ENCODE results near the gene PEX6. TPM values are rescaled to one million over a fixed set of nuclear protein-coding genes. Genes with fewer than 3 reads are reported as not detected.

The PEX6 gene
- total and polyA plus RNA-seq, 2 of the 13 experiments (the other 11 are each of a cell fraction or from before 2014, with no cell fraction given), result 5.1 to 6.7 TPM

- TF ChIP-seq HINFP (CRISPR knock-in tag; IDR thresholded peaks at IDR 0.05; ENCODE audit: low read depth), result peak; percentile 98
- no peak for TF ChIP-seq SMC3 (IDR thresholded peaks at IDR 0.05; ENCODE audit: low read length)
- peak; percentile 76 for TF ChIP-seq MIXL1 (CRISPR knock-in tag; IDR thresholded peaks at IDR 0.05)
- peak; percentile 96 for TF ChIP-seq ZSCAN31 (CRISPR knock-in tag; IDR thresholded peaks at IDR 0.05; ENCODE audit: low read depth)
- peak; percentile 91 for TF ChIP-seq ZNF251 (CRISPR knock-in tag; IDR thresholded peaks at IDR 0.05)
- no peak for TF ChIP-seq ZNF652 (CRISPR knock-in tag; IDR thresholded peaks at IDR 0.05; ENCODE audit: borderline replicate concordance, low read depth)
- TF ChIP-seq ZNF430 (CRISPR knock-in tag; IDR thresholded peaks at IDR 0.05), result peak; percentile 99
- TF ChIP-seq NCOA5 (CRISPR knock-in tag; IDR thresholded peaks at IDR 0.05), result no peak
- peak; percentile 59 for TF ChIP-seq AGO1 (IDR thresholded peaks at IDR 0.05; ENCODE audit: low read depth, low read length, poor library complexity, severe bottlenecking)
- peak; percentile 69; the same call in 1 of the 2 replicates for TF ChIP-seq NCOA2 (CRISPR knock-in tag; IDR thresholded peaks at IDR 0.05)
- peak; percentile 73 for TF ChIP-seq GABPA (IDR thresholded peaks at IDR 0.05; ENCODE audit: low read depth, low read length)
- peak; percentile 86 for TF ChIP-seq GABPA (CRISPR knock-in tag; IDR thresholded peaks at IDR 0.05; ENCODE audit: low read depth)
- TF ChIP-seq ZSCAN5A (CRISPR knock-in tag; IDR thresholded peaks at IDR 0.05; ENCODE audit: borderline replicate concordance), result peak; percentile 97
- TF ChIP-seq ELF3 (CRISPR knock-in tag; IDR thresholded peaks at IDR 0.05), result peak; percentile 97
- TF ChIP-seq SOX6 (IDR thresholded peaks at IDR 0.05), result no peak
- peak; percentile 89 for TF ChIP-seq SOX6 (CRISPR knock-in tag; IDR thresholded peaks at IDR 0.05)
- TF ChIP-seq HNF4A (CRISPR knock-in tag; IDR thresholded peaks at IDR 0.05), result peak; percentile 23; the same call in 1 of the 2 replicates
- TF ChIP-seq KLF6 (CRISPR knock-in tag; IDR thresholded peaks at IDR 0.05), result peak; percentile 98
- TF ChIP-seq SYNCRIP (IDR thresholded peaks at IDR 0.05; ENCODE audit: insufficient read depth, low read depth, low read length), result no peak
- peak; percentile 98 for TF ChIP-seq KLF13 (CRISPR knock-in tag; IDR thresholded peaks at IDR 0.05)
- TF ChIP-seq RXRB (CRISPR knock-in tag; IDR thresholded peaks at IDR 0.05; ENCODE audit: borderline replicate concordance), result no peak
- peak; percentile 96 for TF ChIP-seq TARDBP (CRISPR knock-in tag; IDR thresholded peaks at IDR 0.05)
- peak; percentile 96 for TF ChIP-seq ZNF451 (CRISPR knock-in tag; IDR thresholded peaks at IDR 0.05)
- TF ChIP-seq POLR2A (IDR thresholded peaks at IDR 0.05; ENCODE audit: insufficient read depth in 1 of 2, low read depth in 2 of 2, low read length in 2 of 2), result peak; percentile 70 to 74
- no peak for TF ChIP-seq MAFF (IDR thresholded peaks at IDR 0.05; ENCODE audit: low read depth, low read length)
- TF ChIP-seq FOXK2 (IDR thresholded peaks at IDR 0.05), result peak; percentile 96
- no peak; the same call in 1 of the 2 replicates for TF ChIP-seq ATF6 (CRISPR knock-in tag; conservative IDR thresholded peaks at IDR 0.05)
- TF ChIP-seq ZMYM4 (CRISPR knock-in tag; IDR thresholded peaks at IDR 0.05), result peak; percentile 97
- peak; percentile 81 for TF ChIP-seq EED (CRISPR knock-in tag; IDR thresholded peaks at IDR 0.05)
These were observed 49.8 kb downstream of the PEX6 start, which contains the start of gene CNPY3 (continued) for GRCh38 chr6:42928986-42929820.

All from HepG2 (cell line).